ENCODE data around the gene SLC12A3.
"Not testable (repeated sequence)": the region's sequence is repeated elsewhere in the genome, so short reads cannot be mapped to it uniquely, and the experiment has no call there.

The SLC12A3 gene

DNA sequence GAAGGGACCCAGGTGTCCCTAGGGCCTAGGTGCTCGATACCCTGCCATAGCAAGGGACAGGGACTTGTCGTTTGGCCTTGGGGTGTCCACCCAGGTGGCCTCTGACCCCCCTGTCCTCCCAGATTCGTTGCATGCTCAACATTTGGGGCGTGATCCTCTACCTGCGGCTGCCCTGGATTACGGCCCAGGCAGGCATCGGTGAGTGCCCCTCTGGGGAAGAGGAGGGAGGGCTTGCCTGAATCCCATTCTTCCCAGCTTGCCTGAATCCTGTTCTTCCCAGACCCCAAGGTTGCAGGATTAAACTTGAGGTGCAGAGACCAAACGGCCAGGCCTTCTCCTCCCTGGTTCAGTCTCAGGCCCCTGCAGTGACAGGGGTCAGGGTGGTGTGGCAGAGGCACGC lies 3.2 kb downstream of the SLC12A3 start:
- DNase-seq (ENCODE audit: low spot score): no peak

DNA sequence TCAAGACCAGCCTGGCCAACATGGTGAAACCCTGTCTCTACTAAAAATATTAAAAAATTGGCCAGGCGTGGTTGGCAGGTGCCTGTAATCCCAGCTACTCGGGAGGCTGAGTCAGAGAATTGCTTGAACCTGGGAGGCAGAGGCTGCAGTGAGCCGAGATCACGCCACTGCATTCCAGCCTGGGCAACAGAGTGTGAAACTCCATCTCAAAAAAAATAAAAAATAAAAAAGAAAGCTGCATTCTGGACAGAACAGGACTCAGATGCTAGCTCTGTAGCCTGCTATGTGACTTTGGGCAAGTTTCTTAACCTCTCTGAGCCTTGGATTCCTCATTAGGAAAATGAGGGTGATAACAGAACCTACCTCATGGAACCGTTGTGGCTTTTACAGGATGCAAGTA lies 3.8 kb downstream of the SLC12A3 start:
- DNase-seq (ENCODE audit: low spot score): not testable (repeated sequence)

DNA sequence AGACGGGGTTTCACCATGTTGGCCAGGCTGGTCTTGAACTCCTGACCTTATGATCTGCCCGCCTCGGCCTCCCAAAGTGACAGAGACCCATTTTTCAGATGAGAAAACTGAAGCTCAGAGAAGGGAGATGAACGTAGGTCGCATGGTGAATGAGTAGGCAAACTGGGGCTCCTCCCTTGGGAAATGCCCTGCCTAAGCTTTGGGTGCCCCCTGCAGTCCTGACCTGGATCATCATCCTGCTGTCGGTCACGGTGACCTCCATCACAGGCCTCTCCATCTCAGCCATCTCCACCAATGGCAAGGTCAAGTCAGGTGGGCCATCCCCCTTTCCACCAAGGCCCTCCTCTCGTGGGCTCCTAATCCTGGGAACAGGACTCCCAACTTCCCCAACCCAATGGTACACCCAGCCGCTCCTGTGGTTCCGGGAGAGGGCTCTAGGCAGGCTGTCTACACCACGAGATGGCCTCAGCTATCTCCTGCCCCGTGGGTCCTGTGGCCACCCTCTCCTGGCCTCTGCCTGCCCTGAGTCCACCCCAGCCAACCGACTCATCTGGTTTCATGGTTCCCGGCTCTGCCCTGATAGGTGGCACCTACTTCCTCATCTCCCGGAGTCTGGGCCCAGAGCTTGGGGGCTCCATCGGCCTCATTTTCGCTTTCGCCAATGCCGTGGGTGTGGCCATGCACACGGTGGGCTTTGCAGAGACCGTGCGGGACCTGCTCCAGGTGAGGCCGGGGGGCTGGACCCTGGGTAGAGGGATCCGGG lies 4.7 kb downstream of the SLC12A3 start:
- no peak for DNase-seq (ENCODE audit: low spot score)

DNA sequence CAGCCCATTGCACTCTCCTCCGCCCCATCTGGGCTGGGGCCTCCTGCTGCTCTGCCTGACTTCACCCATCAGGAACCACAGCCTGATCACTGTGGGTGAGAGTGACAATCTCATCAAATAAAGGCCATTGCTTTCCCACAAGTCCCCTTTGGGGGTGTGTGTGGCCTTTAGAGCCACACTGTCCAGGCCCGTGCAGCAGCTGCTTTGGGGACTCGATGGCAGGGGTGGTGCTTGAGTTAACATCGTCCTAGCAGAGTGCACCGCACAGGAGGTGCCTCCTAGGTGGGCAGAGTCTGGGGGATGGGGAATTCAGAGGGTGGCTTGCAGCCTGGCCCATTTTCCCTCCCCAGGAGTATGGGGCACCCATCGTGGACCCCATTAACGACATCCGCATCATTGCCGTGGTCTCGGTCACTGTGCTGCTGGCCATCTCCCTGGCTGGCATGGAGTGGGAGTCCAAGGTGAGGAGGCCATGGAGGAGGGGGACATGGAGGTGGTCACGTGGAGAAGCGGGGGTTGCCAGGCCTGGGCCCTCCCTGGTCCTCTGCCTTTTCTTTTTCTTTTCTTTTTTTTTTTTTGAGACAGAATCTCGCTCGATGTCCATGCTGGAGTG lies 5.4 kb downstream of the SLC12A3 start:
- DNase-seq (ENCODE audit: low spot score): no peak

DNA sequence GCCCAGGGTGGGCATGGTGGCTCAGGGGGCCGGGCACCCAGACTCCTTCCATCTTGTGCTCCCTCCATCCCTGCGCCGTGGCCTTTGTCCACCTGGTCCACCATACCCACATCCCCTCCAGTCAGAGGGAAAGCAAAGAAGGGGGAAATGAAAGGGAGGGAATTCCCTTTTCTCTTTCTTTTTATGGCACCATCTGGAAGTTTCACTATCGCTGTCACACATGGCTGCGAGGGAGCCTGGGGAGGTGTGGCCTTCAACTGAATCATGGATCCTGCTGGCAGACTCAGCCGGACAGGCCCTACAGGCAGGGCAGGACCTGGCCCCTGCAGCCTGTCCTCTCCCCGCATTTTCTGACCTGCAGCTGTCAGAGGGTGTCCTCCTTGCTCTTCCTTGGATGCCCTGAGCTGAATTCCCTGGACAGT lies 6.2 kb downstream of the SLC12A3 start:
- DNase-seq (ENCODE audit: low spot score): no peak

DNA sequence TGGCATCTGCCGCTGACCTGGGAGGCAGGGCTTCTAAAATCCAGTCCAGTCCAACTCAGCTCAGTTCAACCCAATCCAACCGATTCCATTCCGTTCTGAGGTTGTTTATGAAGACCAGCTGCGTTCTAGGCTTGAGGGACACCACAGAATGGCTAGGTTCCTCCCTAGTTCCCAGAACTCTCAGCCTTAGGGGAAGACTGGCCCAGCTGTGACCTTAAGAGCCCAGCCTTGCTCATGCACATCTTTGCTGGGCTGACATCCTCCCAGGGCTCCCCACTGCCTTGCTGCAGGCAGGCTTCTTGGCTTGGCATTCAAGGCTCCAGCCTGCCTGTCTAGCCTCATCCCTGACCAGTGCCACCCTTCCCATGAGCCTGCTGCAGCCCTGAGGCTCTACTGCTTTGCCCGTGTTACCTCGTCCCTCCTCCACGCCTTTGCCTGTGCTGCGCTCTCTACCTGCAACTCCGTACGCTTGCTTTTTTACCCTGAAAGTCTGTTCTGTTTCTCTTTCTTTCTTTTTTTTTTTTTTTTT lies 7.9 kb downstream of the SLC12A3 start:
- DNase-seq (ENCODE audit: low spot score): no peak

DNA sequence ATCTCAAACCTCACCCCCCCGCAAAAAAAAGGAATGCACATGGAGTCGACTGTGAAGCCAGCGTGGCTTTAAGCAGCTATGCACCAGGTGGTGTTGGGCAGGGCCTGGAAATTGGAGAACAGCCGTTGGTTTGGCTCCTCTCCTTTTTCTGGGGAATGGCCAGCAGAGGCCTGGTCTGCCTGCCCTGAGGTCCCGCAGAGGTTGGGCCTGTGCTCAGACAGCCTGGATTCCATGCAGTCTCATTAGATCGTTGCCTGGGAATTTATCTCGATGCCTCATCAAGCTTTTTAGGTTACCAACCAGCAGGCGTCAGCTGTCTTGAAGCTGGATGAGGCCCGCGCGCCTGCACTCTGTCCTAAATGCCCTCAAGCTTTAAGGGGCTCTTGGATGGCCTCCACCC lies 9.8 kb downstream of the SLC12A3 start:
- no peak for DNase-seq (ENCODE audit: low spot score)

DNA sequence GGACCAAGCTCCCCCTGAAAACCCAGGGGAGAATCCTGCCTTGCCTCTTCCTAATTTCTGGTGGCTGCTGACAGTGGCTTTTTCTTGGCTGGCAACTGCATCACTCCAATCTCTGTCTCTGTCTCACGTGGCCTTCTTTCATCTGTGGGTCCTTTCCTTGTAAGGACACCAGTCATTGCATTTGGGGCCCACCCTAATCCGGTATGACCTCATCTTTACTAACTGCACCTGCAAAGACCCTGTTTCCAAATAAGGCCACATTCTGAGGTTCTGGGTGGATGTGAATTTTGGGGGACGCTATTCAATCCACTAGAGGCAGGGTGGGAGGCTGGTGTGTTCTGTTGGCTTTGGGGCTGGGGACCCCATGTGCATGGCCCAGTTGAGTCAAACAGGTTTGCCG lies 11.0 kb downstream of the SLC12A3 start:
- DNase-seq (ENCODE audit: low spot score): no peak

DNA sequence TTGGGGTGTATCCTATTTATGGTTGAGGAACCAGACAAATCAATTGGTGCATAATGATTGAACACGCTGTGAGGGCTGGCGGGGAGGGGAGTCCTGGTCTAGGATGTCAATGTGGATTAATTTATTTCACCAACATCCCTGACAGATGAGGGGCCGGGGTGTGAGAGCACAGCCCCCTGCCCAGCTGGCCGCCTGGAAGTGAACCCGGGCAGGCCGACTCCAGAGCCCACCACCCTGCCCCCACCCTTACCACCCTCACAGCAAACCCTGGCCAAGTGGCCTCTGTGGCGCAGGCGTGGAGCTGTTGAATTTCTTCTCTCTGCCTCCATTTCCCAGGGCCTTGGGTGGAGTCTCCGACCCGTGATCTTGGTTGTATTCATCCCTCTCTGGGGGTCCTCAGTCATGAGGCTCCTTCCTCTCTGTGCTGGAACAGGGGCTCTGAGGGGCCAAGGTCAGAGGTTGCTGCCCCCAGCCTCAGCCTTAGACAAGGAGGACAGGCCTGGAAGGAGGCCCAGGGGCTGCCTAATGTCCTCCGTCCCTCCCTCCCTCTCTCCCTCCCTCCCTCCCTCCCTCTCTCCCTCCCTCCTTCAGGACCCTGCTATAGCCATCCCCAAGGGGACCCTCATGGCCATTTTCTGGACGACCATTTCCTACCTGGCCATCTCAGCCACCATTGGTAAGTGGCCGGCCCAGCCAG lies 12.6 kb downstream of the SLC12A3 start:
- no peak for DNase-seq (ENCODE audit: low spot score)

DNA sequence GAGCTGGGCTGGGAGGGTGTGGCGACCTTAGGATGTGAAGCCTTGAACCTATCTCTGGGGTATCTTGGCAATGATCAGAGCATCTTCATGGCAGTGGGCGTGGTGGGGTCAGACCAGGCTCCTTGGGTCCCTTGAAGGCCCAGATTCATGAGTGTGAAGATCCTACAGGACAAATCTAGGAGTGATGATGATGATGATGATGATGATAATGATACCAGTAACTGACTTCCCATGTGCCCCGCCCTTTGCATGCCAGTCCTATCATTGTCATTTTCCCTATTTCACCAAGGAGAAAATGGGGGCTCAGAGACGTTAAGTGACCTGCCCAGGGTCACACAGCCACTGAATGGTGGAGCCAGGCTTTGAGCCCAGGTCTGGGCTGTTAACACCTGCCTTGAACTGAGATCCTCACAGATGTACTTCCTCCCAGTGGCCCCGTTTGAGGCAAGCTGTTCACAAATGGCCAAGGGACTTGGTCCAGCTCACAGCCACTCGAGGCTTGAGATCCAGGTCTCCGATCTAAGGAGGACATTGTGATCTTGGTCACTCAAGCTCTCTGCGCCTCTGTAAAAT lies 13.4 kb downstream of the SLC12A3 start:
- no peak for DNase-seq (ENCODE audit: low spot score)

DNA sequence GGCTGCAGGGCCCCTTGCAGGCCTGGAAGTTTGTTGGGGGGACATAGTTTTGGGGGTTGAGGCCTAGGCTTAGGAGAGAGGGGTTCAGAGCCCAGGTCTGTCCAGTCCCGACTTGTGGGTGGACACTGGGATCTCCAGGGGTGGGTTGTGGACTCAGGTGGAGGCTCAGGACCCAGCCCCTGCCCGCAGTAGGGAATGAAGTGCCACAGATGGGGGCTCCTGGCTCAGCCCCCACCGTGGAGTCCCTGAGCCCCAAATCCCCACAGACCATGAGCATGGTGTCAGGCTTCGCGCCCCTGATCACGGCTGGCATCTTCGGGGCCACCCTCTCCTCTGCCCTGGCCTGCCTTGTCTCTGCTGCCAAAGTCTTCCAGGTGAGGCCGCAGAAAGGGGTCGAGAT lies 14.3 kb downstream of the SLC12A3 start:
- DNase-seq (ENCODE audit: low spot score): no peak

DNA sequence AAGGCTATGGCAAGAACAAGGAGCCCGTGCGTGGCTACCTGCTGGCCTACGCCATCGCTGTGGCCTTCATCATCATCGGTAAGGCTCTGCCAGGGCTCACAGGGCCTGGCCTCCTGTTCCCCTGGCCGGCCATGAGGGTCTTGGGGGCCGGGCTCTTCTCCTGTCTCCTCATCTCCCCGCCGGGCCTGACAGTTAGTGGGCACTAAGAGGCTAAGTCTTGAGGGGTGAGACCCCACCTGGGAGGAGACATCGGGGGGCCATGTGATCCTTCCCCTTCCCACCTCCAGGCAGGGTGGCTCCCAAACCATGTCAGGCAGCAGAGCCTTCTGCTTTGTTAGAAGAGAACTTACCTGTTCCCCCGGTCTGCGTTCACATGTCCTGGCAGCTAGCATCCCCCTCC lies 15.2 kb downstream of the SLC12A3 start:
- no peak for DNase-seq (ENCODE audit: low spot score)

DNA sequence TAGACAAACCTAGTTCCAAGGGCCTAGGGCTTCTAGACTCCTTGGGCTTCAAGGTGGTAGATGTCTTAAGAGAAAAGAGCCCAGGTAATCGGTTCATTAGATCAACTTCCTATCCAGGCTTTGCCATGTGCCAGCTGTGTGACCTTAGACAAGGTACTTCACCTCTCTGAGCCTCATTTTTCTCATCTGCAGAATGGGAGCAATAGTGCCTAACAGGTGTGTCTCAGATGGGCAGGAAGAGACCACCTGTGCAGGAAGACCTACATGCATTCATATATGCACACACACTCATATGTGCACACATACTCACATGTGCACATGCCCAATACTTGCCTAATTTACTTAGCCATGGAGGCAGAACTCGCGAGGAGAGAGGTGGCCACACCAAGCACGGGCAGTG lies 15.7 kb downstream of the SLC12A3 start:
- DNase-seq (ENCODE audit: low spot score): no peak

DNA sequence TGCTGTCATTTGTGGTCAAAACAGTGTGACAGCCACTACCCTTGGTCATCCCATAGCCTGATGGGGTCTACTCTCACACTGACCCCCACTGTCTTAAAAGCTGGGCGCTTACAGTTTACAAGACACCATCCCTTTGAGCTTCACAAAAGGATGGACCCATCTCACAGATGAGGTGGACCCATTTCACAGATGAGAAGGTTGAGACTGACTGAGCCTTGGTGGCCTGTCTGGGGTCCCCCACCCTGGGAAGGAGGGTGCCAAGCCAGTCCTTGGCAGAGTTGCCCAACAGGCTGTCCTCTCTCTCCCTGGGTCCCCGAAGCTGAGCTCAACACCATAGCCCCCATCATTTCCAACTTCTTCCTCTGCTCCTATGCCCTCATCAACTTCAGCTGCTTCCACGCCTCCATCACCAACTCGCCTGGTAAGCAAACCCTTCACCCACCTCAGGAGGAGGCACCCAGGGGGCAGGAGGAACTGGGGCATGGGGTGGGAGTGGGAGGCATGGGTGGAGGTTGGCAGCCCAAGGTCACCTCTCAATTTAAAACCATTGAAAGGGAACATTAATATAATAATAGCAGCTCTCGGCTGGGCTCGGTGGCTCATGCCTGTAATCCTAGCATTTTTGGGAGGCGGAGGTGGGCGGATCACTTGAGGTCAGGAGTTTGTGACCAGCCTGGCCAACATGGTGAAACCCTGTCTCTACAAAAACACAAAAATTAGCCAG lies 17.2 kb downstream of the SLC12A3 start:
- no peak for DNase-seq (ENCODE audit: low spot score)

DNA sequence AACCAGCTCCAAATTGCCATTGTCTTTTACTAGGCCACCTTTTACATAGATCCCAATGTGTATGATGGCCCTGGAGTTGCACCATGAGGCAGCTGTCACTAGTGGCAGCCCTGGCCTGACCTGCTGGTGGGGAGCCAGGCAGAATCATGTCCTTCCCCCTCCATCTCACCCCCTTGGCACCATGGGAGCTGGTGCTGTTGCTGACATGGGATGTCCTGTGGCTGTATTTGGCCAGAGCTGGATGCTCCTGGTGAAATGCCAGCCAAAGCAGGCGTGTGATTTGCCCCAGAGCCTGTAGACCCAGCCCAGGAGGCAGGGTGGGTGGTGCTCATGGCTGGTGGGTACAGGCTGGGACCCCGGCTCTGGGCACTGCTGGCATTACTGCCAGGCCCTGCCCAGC lies 18.6 kb downstream of the SLC12A3 start:
- no peak for DNase-seq (ENCODE audit: low spot score)

DNA sequence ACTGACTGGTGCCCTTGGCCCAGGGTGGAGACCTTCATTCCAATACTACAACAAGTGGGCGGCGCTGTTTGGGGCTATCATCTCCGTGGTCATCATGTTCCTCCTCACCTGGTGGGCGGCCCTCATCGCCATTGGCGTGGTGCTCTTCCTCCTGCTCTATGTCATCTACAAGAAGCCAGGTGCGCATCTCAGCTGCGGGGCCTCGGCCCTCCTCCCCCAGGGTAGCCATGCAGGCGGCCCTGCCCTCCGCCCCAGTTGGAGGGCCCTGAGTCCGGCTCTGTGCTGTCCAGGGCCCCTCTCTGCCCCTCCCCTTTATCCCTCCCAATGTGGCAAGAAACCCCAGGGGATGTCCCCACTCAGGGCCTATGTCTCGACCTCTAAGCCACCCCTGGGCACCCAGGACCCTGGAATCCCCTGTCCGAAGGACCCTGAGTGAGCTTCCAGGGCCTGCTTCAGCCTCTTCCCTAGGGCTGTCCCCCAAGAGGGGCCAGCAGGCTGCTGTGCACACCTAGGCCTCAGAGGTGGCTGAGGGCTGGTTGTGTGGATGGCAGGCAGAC lies 19.1 kb downstream of the SLC12A3 start:
- no peak for DNase-seq (ENCODE audit: low spot score)

DNA sequence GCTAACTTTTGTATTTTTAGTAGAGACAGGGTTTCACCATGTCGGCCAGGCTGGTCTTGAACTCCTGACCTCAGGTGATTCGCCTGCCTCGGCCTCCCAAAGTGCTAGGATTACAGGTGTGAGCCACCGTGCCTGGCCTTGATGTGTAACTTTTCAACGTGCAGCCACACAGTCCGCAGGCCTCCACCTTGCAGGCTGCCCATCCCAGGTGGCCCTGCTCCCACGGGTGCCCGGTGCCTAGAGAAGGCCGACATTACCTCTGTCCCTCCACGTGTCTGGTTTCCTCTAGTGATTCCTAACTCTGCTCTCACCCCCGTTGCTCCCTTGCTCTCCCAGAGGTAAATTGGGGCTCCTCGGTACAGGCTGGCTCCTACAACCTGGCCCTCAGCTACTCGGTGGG lies 19.9 kb downstream of the SLC12A3 start:
- not testable (repeated sequence) for DNase-seq (ENCODE audit: low spot score)

DNA sequence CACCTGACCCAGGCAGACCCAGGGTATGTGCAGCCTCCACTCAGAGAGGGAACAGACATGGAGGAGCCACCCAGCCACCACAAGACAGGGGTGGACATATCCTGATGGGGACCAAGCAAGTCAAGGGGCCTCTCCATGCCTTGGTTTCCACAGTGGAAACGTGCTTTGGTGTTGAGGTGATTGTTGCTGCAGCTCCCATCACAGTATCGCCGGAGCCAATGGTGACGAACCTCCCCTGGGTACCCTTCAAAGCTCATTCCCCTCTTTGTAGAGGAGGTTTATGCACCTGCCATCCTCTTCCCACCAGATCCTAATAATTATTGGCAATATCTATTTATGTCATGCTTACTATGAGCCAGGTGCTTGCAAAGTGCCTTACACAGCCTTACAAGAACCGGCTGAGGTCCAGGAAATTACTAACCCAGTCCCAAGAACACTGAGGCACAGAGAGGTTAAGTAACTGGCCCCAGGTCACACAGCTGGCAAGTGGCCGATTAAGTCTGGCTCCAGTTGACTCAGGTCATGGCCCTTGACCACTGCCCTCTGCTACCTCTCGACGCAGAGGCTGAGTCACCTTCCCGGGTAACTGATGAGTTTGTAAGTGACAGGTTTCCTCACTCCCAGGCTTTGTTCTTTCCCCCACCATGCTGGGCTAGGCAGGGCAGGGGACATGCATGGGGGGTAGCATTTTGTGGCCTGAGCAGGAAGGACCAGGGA lies 20.6 kb downstream of the SLC12A3 start:
- DNase-seq (ENCODE audit: low spot score): no peak

DNA sequence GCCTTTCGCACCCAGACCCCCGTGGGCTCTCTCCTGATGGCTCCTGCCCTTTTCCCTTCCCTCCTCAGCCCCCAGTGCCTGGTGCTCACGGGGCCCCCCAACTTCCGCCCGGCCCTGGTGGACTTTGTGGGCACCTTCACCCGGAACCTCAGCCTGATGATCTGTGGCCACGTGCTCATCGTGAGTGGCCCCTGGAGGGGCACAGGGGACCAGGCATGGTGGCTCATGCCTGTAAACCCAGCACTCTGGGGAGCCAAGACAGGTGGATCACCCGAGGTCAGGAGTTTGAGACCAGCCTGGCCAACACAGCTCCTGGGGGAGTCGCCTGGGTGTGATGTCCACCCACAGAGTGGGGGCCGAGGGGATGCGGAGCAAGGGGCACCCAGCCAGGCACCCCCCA lies 21.3 kb downstream of the SLC12A3 start:
- DNase-seq (ENCODE audit: low spot score): no peak

DNA sequence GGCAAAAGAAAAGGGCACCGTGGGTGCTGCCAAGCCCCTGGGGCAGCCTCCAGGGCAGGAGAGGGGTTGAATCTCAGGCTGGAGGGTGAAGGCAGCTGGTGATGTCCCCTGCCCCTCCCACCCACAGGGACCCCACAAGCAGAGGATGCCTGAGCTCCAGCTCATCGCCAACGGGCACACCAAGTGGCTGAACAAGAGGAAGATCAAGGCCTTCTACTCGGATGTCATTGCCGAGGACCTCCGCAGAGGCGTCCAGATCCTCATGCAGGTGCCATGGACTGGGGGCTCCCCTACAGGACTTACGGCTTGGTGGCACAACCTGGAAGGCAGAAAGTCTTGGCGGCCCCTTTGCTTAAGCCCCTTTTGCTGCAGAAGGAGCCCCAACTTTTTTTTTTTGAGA lies 21.8 kb downstream of the SLC12A3 start:
- no peak for DNase-seq (ENCODE audit: low spot score)

DNA sequence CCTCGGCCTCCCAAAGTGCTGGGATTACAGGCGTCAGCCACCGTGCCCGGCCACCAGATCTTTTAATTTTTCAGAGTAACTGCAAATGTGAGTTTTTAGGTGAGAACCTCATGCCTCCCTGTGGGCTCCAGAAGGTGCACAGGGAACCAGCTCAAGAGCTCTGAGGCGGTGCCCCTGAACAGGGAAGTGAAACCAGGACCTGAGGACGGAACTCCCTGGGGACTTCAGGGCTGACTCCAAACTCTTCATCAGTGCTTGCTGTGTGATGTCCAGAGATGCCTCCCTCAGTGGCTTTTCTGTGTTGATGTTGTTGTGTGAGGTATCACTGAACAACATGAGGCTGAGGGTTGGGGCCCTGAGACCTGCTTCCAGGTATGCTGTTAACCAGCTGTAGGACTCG lies 23.8 kb downstream of the SLC12A3 start:
- no peak for DNase-seq (ENCODE audit: low spot score)
